ENCODE data around the gene ZSCAN29.

GRCh38 chr15:43406189-43406588 lies 35.3 kb upstream of the ZSCAN29 start:
- TF ChIP-seq POLR2A (IDR thresholded peaks at IDR 0.05; ENCODE audit: low read length), result no peak
- TF ChIP-seq GATA1 (IDR thresholded peaks at IDR 0.05; ENCODE audit: low read depth, low read length), result no peak
